HG03354 (cell line): ENCODE measurements around the gene EFS.
"Not testable (repeated sequence)": the region's sequence is repeated elsewhere in the genome, so short reads cannot be mapped to it uniquely, and the experiment has no call there.

ENCODE experiments used
- ATAC-seq: cut with Tn5 transposase; IDR thresholded peaks from one replicate; pipeline ENCODE4 v1.9.1; 2021; ENCODE audit warnings: mild to moderate bottlenecking; ENCODE audit not compliant: unreplicated experiment, poor library complexity, severe bottlenecking

EFS gene

GRCh38 chr14:23400496-23401149, 35.7 kb upstream of the EFS start:
- not testable (repeated sequence) for ATAC-seq

DNA sequence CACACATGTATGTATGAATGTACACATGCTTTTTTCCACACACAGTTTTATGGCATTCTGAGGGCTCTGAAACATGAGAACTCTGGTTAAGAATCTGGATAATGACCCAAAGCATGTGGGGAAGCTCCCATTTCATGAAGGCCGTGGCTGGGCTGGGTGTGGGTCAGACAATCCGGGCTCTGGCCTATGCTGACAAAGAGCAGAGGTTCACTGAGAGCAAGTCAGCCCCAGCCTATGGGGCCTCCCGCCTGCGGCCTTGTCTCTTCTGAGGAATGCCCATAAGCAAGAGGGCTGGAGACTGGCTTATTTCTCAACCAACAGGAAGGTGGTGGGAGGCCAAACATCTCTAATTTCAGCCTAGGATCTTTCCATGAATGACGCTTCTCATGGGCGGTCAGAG, 34.6 kb upstream of the EFS start:
- no peak for ATAC-seq

DNA sequence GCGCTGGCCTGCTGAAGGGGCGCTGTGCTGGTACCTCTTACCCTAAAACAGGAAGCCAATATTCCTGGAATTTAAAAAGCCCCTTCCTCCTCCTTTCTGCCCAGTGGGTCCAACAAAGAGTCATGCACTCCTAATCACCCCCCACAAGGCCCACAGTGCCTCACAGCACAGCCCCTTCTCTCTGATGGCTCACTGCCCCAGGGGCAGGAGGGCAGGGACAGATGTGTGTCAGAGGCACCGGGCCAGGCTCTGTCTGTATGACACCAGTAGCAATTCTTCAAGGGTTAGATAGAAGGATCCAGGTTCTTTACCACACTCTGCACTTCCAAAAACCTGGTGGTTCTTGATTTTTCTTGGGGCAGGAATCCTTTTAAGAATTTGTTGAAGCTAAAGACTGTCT, 34.2 kb upstream of the EFS start:
- no peak for ATAC-seq

GRCh38 chr14:23398348-23398747, 33.4 kb upstream of the EFS start:
- no peak for ATAC-seq

DNA sequence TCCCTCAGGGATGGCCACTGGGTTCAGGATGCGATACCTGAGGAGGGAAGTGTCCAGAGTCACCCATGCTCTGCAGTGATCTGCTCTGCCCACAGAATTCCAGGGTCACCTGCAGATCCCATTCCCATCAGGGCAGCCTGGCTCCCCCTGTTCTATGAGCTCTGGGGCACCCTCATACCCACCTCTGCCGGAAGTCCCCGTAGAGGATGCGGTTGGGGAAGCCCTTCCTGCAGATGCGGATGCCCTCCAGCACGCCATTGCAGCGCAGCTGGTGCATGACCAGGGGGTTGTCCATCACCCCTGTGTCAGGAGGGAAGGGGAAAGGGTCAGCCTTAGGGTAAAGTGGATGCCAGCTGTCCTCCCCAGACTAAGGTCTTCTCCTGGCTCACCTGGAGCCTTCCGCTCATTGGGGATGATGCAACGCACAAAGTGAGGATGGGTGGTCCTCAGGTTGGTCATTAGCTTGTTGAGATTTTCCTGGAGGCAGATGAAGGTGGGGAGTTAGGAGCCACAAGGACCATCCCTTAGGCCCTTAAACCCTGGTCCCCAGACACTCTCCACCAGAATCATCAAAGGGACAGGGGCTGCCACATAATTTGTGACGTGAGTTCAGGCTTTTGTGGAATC, 31.9 kb upstream of the EFS start:
- ATAC-seq, result no peak

DNA sequence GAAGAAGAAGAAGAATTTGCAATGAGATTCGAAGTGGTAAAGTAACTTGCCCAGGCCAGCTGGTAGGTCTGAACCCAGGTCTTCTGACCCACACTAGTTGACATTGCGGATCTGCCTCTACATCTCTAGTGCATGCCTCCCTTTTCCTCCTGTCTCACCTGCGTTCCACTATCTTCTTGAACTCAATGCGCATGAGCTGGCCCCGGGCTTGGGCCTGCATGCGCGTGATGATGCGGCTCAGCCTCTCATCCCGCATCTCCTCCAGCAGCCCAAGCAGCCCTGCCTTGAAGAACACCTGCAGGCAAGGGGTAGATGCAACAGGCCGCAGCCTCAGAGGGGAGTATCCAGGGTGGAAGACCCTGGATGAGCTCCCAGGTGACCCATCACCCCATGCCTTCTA, 31.2 kb upstream of the EFS start:
- no peak for ATAC-seq

DNA sequence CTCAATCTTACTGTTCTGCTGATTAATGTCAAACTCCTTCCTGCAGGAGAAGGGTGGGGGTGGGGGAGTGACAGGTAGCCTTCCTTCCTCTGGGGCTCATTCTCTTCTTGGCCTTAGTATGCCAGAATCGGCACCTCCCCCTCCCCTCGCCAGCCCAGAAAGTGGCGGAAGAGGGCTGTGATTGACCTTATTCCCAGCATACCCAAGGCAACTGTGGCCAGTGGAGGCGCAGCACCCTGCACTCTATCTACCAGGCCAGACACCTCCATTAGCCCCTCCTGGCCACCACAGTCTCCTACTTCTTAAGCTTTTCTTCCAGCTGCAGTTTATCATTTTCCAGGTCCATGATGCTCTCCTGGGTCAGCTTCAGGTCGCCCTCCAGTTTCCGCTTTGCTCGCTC, 27.6 kb upstream of the EFS start:
- no peak for ATAC-seq

- ATAC-seq, result not testable (repeated sequence)
These were observed 24.9 kb upstream of the EFS start for GRCh38 chr14:23389871-23390270.

GRCh38 chr14:23389396-23389795, 24.4 kb upstream of the EFS start:
- no peak for ATAC-seq

DNA sequence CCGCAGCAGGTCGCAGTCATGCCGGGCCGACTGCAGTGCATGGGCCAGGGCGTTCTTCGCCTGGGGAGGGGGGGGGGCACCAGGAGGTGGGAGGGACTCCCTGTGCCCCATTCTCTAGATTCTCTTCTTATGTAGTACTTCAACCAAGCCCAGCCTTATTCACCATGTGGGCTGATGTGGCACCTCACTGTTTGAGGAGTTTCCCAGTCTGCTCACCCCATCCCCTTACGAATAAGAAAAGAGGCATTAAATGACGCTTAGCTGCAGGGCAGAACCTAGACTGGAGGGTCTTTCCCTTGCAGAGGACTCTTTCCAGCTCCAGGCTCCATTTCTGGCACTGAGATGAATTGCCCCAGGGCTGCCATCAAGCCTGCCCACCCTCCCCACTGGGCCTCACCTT, 24.0 kb upstream of the EFS start:
- no peak for ATAC-seq

DNA sequence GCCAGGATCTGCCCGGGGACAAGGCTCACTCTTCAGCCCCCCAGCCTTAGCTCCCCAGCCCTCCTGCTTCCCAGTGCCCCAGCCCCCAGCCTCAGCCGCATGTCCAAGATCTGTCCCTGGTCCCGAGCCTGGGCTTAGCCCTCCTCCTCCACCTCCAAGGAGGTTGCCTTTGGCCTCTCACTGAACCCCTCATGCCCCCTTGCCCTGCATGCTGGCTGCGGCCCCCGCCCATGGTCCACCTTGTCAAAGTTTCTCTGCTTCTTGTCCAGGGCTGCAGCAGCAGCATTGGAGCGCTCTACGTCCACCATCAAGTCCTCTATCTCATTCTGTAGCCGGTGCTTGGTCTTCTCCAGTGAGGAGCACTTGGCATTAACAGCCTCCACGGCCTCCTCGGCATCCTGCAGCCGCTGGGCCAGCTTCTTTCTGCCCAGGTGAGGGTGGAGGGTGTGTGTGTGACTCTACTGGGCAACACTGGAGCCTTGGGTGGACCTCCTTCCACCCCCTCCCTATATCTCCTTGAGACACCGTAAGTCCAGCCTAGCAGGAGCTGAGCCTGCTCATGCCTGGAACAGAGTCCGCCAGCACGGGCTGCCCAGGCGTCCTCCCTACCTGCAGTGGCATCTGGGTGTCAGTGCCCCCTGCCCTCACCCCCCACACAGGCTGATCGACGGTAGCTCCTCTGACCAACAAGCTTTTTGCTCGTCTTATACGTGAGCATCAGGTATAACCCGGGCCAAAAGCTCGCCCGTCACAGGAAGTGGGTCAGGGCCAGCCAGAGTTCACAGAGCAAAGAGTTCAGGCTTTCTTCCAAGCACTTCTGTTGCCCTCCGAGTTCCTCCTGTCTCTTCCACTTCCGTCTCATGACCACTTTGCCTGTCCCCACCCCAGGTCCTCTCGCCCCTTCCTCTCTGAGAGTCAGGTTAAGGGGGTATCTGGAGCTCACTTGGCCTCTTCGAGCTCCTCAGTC, 23.2 kb upstream of the EFS start:
- ATAC-seq, result no peak

- ATAC-seq, result no peak
These were observed 22.0 kb upstream of the EFS start for GRCh38 chr14:23386999-23387398.

GRCh38 chr14:23386266-23386657, 21.3 kb upstream of the EFS start:
- not testable (repeated sequence) for ATAC-seq

DNA sequence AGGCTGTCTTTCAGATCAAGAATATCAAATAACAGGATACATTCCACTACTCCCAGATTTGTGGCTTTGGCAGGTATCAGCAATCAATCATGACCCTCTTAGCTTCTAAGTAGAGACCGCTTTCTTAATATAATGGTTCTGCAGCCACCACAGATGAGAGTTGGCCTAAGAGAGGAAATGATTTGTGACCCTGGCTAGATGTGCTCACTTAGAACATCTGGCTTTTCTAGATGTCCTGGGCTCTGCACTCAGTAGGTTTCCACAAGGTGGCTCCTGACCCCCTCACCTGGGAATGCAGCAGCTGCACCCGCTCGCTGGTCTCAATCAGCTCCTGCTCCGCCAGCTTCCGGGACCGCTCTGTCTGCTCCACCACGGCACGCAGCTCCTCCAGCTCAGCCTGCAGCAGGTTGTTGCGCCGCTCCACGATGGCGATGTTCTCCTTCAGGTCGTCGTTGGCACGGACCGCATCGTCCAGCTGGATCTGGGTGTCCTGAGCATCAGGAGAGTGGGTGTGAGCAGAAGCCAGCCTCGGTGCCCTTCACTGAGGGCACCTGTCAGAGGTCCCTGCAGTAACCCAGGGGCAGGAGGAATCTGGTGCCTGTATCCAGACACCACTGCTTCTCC, 20.8 kb upstream of the EFS start:
- ATAC-seq, result no peak

GRCh38 chr14:23385244-23385641, 20.3 kb upstream of the EFS start:
- ATAC-seq, result no peak

DNA sequence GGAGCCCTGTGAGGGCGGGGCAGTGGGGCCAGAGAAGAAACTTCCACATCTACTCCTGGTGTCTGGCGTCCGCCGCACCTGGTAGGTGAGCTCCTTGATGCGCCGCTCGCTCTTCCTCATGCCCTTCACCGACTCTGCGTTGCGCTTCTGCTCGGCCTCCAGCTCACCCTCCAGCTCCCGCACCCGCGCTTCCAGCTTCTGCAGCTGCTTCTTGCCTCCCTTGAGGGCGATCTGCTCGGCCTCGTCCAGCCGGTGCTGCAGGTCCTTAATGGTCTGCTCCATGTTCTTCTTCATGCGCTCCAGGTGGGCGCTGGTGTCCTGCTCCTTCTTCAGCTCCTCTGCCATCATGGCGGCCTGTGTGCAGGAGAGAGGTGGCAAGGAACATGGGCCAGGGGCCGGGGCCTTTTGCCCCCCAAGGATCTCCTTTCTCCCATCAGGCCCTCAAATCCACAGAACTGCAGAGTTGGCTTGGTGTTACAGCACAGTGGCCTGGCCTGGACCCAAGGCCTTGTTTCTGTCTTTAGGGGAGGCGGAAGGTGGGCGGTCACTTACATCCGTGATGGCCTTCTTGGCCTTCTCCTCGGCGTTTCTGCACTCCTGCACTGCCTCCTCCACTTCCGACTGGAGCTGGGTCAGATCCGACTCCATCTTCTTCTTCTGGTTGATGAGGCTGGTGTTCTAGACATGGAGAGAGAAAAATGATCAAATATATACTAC, 19.6 kb upstream of the EFS start:
- no peak for ATAC-seq

DNA sequence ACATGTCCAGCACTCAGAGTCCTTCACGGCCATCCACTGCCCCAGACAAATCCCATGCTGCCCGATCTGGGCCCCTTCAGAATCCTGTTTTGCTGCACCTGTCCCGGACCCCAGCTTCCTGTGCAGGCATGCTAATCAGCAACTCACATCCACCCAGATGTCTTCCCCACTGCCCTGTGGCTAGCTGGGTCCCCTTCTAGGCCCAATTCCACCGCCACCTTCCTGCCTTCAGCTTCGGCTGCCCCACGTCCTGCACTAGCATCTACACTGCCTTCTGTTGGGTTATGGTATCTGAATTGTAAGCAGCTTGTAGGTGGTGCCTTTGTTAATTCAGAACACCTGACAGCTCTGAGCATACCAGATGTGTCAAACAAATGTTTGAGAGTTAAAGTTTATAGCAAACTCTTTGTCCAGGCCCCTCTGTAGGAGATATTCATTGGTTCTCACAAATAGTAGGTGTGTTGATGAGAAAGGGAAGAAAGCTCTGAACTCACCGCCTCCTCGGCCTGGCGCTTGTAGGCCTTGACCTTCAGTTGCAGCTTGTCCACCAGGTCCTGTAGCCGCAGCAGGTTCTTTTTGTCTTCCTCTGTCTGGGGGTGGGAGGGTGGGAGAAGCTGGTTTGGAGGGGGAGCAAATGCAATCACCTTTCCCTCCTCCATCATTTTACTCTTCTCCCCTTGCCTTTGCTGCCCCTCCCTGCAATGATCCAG, 17.9 kb upstream of the EFS start:
- ATAC-seq, result no peak

GRCh38 chr14:23382276-23382675, 17.3 kb upstream of the EFS start:
- no peak for ATAC-seq

DNA sequence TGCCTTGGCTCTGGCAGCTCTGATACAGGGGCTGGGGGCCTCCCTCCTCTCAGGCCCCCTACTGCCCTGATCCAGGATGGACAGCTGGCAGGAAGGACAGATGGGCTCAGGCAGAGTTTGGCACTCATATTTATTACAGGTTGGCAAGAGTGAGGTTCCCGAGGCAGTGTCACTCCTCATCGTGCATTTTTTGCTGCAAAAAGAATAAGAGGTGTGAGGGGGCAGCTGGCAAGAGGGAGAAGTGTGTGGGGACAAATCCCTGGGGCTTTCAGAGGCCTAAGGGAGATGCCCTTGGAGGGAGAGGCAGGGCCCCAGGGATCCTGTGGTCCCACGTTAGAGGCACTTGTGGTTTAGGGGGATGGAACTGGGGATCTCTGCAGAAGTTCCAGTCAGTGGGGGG, 16.9 kb upstream of the EFS start:
- no peak for ATAC-seq
